K562 (cell line): ENCODE data around the gene ITGA3. TPM values are rescaled to one million over a fixed set of nuclear protein-coding genes. Genes with fewer than 3 reads are reported as not detected.
A peak's percentile ranks its signal among the peaks of the same experiment; 100 is the strongest.

Source experiments
- CREBBP ChIP-seq: IDR thresholded peaks from one replicate; pipeline ENCODE4 v1.6.1; 2012; ENCODE audit warnings: low read depth, mild to moderate bottlenecking, control low read depth, inconsistent platforms, low read length
- KLF13 ChIP-seq: fragments of 450-650 bp; IDR thresholded peaks from 2 replicates; pipeline ENCODE4 v1.6.1; 2016; ENCODE audit warnings: missing genetic modification characterization, low read depth, mild to moderate bottlenecking, missing compliant biosample characterization, moderate library complexity, borderline replicate concordance
- MAX ChIP-seq: sonication (generic); formaldehyde crosslinking; IDR thresholded peaks from 2 replicates; pipeline ENCODE4 v1.9.0; 2022; ENCODE audit warnings: mild to moderate bottlenecking, missing genetic modification reagents
- MCM5 ChIP-seq: fragments of 450-650 bp; IDR thresholded peaks from 2 replicates; pipeline ENCODE4 v1.6.1; 2016; ENCODE audit warnings: low read depth
- MED1 ChIP-seq: sonication (generic); formaldehyde crosslinking; IDR thresholded peaks from 2 replicates; pipeline ENCODE4 v1.8.1; 2023; ENCODE audit warnings: missing genetic modification reagents, borderline replicate concordance
- MGA ChIP-seq: fragments of 450-650 bp; IDR thresholded peaks from 2 replicates; pipeline ENCODE4 v1.6.1; 2016; ENCODE audit warnings: mild to moderate bottlenecking, moderate library complexity
- NBN ChIP-seq: fragments of 450-650 bp; IDR thresholded peaks from 2 replicates; pipeline ENCODE4 v1.6.1; 2016; ENCODE audit warnings: low read depth, mild to moderate bottlenecking
- PHTF2 ChIP-seq: fragments of 250-450 bp; sonication (Bioruptor Pico); IDR thresholded peaks from 2 replicates; pipeline ENCODE4 v1.5.0; 2021; ENCODE audit warnings: mild to moderate bottlenecking
- POLR2A ChIP-seq: fragments of 450-650 bp; conservative IDR thresholded peaks from 2 replicates; pipeline ENCODE4 v1.6.1; 2016
- STAT5A ChIP-seq: IDR thresholded peaks from 2 replicates; pipeline ENCODE4 v1.6.1; 2012; ENCODE audit warnings: low read length, inconsistent platforms, borderline replicate concordance
- XRCC4 ChIP-seq: IDR thresholded peaks from one replicate; pipeline ENCODE4 v1.6.1; 2011; ENCODE audit not compliant: insufficient read depth, insufficient read length; ENCODE audit errors: extremely low read depth
- ZBTB5 ChIP-seq: fragments of 450-650 bp; IDR thresholded peaks from 2 replicates; pipeline ENCODE4 v1.6.1; 2017; ENCODE audit warnings: antibody characterized with exemption
- ZNF311 ChIP-seq: fragments of 250-450 bp; sonication (Bioruptor Pico); IDR thresholded peaks from 2 replicates; pipeline ENCODE4 v1.4.0; 2020; ENCODE audit warnings: mild to moderate bottlenecking, moderate library complexity
- ZNF57 ChIP-seq: fragments of 450-650 bp; formaldehyde crosslinking; IDR thresholded peaks from 2 replicates; pipeline ENCODE4 v1.4.0; 2020; ENCODE audit warnings: mild to moderate bottlenecking, moderate library complexity
- polyA plus RNA-seq, 8 experiments: library from polyadenylated mRNA; depleted of rRNA in 4 of 8; stranded (reverse) in 5 of 8; unstranded in 3 of 8; fragments of >200 nt; fragmentation: Nextera tagmentation in 2 of 8; fragmentation: Illumina TruSeq in 1 of 8; extraction: Ambion mirVana in 2 of 8; extraction: Trizol in 1 of 8; gene quantifications; 2 replicates each; pipeline versions ENCODE4 v1.2.1 to v1.2.3, GENCODE V29; 2011 to 2014; ENCODE audit warnings: inconsistent platforms in 1 of 8, missing spikeins in 1 of 8
- total RNA-seq, 7 experiments: library from RNA; depleted of rRNA in 6 of 7; stranded (reverse); fragments of >200 nt in 6 of 7; fragmentation: Illumina TruSeq in 2 of 7; extraction: Trizol in 2 of 7; gene quantifications; 2 replicates each; pipeline versions ENCODE4 v1.2.1 to v1.2.3, GENCODE V29; 2011 to 2021; ENCODE audit warnings: low replicate concordance in 1 of 7

Gene ITGA3
- total and polyA plus RNA-seq, 9 of the 15 experiments (the other 6 are each of a cell fraction or from before 2014, with no cell fraction given) = 0.03 to 0.75 (median 0.14) TPM; not detected in 2

- TF ChIP-seq MAX (CRISPR knock-in tag) (peak; percentile 83), ZNF57 (CRISPR knock-in tag) (no peak), NBN (no peak), MED1 (CRISPR knock-in tag) (no peak), MCM5 (no peak), PHTF2 (CRISPR knock-in tag) (no peak), POLR2A (no peak), STAT5A (no peak), MGA (peak; percentile 76), ZBTB5 (no peak), KLF13 (tag) (no peak), ZNF311 (CRISPR knock-in tag) (no peak), CREBBP (no peak), XRCC4 (no peak)
These were observed 61.5 kb downstream of the ITGA3 start (continued) for GRCh38 chr17:50117202-50118051.
